GM19438 (cell line): ENCODE results near the gene HPS4.
"Not testable (repeated sequence)": the region's sequence is repeated elsewhere in the genome, so short reads cannot be mapped to it uniquely, and the experiment has no call there.

Source experiments
- ATAC-seq: cut with Tn5 transposase; IDR thresholded peaks from one replicate; pipeline ENCODE4 v1.9.1; 2021; ENCODE audit warnings: low read depth; ENCODE audit not compliant: unreplicated experiment

The HPS4 gene

DNA sequence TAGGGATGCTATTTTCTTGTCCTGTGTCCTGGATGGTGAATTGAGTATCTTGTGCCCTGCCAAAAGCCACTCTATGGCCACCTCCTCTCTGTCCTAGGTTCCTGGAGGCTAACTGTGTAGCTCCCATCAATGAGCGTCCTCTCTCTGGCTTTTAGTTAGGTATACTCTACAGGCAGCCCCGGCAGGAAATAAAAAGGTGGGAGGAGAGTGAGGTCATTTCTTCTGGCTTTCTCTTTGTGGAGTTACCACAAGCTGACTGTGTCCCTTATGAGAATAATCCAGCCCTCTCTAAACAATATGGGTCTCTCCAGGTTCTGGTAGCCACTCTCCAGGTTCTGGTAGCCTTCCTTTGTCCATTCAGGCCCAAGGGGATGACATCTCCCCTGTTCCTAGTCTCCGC lies 66.2 kb downstream of the HPS4 start:
- no peak for ATAC-seq

GRCh38 chr22:26416670-26417276 lies 66.8 kb downstream of the HPS4 start:
- no peak for ATAC-seq

DNA sequence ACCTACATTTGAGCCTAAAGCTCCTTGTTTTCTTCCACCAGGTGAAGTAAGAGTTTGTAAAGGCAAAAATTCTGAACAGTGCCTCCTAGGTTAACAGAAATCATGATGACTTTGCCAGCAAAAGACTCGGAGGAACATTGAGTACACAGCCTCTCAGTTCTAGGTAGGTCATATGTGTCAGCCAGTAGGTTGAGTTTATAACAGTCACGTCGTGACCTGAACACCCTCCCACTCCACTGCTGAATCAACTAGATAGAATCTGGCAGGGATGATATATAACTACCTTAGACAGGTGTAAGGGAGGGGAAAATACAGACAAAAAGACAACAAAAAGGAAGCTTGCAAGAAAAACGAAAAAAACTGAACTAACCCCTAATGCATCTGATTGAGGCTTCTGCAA lies 67.3 kb downstream of the HPS4 start:
- ATAC-seq = no peak

DNA sequence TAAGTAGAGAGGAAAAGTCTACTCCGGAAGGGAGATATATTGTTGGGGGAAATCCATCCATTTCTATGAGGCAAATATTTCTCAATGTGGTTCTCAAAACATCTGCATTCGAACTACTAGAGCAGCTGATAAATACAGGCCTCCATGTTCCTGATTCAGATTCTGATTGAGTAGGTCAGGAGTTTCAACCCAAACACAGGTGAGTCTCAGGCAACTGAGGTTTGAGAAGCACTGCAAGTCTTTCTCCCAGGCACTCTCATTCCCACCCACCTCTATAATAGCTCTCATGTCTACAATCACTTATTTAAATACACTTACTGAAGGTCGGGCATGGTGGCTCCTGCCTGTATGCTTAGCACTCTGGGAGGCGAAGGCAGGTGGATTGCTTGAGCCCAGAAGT lies 69.2 kb downstream of the HPS4 start:
- ATAC-seq = no peak

DNA sequence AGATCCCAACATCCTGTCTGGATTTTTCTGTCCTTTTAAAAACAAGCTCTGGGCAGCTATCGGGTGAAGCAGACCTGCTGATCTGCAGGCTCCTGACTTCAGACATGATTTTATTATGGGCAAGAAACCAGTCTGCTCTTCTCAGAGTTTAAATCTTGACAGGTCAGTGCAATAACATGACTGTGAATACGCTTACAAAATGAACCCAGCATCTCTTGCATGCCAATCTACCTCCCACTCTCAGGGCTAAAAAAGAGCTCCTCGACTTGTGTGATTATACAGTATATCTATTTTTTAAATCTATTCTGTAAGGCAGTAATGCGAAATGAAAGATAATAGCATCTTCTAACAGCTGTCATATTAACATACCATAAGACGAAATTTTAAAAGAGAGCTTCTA lies 73.2 kb downstream of the HPS4 start:
- no peak for ATAC-seq

GRCh38 chr22:26409719-26410335 lies 73.8 kb downstream of the HPS4 start:
- no peak for ATAC-seq

GRCh38 chr22:26408562-26409220 lies 74.9 kb downstream of the HPS4 start:
- ATAC-seq = not testable (repeated sequence)

GRCh38 chr22:26406118-26406517 lies 77.5 kb downstream of the HPS4 start:
- no peak for ATAC-seq

- ATAC-seq = no peak
These were observed 78.6 kb downstream of the HPS4 start for GRCh38 chr22:26404851-26405421.

DNA sequence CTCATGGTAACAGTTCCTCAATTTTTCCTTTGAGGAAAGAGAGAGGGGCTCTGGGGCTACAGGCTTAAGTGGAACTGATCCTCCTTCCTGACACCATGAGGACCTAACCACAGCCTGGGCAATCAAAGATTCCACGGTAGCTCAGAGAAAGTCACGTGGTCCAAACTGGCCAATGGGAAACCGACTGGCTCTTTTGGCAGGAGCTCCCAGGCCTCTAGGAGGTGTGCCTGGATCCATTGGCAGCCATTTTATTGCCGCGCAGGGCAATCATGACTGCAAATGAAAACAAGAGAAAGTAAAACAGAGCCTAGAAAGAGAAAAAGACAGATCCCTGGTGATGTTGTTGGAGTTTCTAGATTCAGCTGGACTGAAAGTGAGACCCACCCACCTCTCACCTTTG lies 81.9 kb downstream of the HPS4 start:
- no peak for ATAC-seq
